HG03378 (cell line): ENCODE results near the gene CMYA5.
A peak's percentile ranks its signal among the peaks of the same experiment; 100 is the strongest.
"Not testable (repeated sequence)": the region's sequence is repeated elsewhere in the genome, so short reads cannot be mapped to it uniquely, and the experiment has no call there.

Experiments used
- ATAC-seq: cut with Tn5 transposase; IDR thresholded peaks from one replicate; pipeline ENCODE4 v1.9.1; 2021; ENCODE audit warnings: mild to moderate bottlenecking, moderate library complexity; ENCODE audit not compliant: unreplicated experiment

CMYA5 gene

DNA sequence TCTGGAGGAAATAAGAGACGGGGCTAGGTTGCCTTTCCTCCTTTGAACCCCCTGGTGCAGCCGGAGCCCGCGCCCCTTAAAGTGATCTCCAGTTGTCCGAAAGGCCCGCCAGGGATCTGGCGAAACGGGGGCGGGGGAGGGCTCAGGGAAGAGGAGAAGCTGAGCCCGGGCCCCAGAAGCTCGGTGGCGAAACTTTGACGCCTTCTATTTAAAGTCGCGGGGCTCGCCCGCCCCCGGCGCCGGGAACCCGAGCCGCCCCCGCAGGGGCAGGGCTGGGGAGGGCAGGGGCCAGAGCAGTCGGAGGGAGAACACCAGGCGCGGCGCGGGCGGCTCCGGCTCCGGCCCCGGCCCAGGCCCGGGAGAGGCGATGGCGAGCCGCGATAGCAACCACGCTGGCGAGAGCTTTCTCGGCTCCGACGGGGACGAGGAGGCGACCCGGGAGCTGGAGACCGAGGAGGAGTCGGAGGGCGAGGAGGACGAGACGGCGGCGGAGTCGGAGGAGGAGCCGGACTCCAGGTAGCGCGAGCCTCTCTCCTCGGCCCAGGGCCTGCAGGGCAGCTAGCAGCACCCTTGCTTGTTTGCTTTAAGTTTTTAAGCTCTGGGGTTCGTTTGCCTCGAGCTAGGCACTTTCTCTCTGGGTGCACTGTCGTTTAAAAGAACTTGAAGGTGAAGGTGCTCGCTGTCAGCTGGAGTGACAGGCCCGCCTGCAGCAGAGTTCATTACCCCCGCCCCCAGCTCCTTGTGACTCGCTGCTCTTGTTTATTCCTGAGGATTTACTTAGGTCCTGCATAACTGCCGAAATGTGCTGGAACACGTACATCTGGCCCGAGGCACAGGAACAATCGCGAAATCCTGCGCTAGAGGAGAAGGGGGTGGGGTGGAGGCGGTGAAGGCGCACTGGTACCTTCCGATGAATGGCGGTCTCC, at the start of gene CMYA5:
TSS of gene CMYA5 (plus strand) at position 296 of the 926 bp plus-strand sequence. CDS start at position 368, 72 bp downstream.
- no peak for ATAC-seq

DNA sequence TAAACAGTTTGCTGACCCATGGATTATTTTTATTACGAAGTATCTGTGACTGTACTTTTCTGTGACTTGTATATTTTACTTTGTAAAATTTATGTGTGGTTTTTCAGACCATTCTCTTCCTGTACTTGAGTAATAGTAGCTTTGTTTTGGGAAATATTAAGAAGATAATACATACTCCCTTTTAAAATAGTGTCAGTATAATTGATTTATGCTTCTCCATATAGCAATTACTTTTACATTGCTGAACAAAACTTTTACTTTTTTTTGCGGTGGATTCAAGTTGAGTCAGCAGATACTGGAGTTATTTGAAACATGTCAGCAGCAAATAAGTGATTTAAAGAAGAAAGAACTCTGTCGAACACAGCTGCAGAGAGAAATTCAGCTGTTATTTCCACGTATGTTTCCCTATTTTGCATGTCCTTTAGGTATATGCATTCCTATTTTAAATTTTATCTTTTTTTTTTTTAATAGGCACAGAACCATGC, 49.0 kb upstream of the CMYA5 start:
- ATAC-seq: no peak

DNA sequence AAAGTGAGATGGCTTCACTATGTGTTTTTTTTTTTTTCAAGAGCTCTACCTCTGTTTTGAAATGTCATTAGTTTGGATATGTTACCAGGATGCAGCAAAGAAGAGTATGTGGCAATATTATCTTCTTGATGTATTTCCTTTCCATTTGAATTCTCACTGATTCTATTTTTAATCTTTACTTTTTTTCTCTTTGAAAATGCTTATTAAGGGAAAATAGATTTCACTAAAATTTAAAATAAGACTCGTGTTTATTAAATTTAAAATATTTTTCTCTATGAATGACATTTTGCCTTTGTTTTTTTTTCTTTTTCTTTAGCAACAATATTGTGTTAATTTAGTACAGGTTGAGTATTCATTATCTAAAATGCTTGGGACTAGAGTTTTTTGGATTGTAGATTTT, 48.2 kb upstream of the CMYA5 start:
- no peak for ATAC-seq

DNA sequence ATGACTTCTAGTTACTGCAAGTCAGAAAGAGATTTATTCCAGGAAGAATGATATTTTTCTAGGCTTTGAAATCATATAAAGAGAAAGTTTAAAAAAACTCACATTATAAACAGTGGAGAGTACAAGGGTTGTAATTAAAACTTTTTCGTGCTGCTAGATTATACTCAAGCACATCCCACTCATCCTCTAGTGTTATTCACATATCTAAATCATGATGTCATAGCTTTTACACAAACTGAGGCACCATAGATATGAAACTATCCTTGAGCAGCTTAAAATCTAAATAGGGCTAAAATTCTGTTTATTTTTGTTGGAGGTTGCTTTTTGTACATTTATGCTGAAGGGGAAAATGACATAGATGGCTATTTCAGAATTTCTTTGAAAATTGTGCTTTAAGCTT, 47.4 kb upstream of the CMYA5 start:
- no peak for ATAC-seq

DNA sequence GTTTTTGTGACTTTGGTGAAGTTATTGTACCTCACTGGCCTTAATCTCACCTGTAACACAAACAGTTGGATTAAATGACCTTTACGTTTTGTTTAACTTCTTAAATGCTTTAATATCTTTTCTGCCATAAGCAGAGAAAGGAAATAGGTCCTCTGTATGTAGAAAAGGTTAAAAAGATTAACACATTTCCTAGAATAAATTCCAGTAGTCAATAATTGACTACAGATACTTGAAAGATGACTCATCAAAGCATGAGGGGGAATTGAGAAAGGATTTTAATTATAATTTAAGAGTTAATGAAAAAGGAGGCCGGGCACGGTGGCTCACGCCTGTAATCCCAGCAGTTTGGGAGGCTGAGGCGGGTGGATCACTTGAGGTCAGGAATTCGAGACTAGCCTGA, 35.8 kb upstream of the CMYA5 start:
- no peak for ATAC-seq

DNA sequence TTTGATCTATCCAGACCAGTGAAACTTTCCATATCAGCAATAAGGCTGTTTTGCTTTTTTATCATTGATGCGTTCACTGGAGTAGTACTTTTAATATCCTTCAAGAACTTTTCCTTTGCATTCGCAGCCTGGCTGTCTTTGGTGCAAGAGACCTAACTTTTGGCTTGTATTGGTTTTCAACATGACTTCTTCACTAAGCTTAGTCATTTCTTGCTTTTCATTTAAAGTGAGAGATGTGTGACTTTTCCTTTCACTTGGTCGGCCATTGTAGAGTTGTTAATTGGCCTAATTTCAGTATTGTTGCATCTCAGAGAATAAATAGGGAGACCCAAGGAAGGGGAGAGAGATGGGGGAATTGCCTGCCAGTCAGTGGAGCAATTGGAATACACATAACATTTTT, 26.4 kb upstream of the CMYA5 start:
- ATAC-seq: no peak

DNA sequence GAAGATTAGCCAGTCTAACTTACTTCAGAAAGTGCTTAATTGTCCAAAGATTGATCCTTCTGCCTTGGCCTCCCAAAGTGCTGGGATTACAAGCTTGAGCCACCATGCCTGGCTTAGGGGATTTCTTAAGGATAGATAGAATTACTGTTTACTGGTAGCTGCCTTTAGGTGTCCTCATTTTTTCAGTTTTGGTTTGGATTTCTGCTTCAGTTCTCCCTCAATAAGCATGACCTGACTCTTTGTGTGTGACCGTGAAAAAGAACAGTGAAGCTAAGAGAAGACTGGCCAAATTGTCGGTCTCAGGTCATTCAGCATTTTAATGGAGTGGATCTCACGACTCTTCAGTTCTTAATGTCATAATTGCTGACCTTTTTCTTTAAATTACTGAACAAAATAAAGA, 22.9 kb upstream of the CMYA5 start:
- no peak for ATAC-seq

DNA sequence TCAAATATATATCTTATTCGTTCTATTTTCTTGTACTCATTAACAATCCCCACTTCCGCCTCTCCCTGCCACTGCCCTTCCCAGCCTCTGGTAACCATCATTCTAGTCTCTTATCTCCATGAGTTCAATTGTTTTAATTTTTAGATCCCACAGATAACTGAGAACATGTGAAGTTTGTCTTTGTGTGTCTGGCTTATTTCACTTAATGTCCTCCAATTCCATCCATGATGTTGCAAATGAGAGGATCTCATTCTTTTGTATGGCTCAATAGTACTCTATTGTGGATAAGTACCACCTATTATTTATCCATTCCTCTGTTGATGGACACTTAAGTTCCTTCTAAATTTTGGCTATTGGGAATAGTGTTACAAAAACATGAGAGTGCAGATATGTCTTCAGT, 17.2 kb upstream of the CMYA5 start:
- ATAC-seq: no peak

DNA sequence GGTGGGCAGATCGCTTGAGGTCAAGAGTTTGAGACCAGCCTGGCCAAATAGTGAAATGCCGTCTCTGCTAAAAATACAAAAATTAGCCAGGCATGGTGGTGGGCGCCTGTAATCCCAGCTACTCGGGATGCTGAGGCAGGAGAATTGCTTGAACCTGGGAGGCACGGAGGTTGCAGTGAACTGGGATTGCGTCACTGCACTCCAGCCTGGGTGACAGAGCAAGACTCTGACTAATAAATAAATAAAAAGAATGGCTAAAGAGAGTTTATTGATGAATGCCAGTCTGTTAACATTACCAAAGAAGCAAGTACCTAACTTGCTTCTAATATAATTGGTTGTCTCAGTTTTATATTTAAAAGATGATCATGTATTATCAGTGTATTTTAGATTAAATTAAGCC, 13.3 kb upstream of the CMYA5 start:
- ATAC-seq: not testable (repeated sequence)

DNA sequence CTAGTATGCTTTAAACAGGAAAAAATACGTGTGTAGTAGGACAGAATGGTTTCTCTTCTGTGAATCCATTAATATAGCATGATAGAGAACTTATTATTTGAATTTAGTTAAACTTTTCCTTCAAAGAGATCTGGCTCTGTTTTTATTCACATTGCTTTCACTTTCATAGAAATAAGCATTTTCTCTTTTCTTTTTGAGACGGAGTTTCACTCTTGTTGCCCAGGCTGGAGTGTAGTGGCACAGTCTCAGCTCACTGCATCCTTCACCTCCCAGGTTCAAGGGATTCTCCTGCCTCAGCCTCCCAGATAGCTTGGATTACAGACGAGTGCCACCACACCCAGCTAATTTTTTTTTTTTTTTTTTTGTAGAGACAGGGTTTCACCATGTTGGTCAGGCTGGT, 7.5 kb upstream of the CMYA5 start:
- not testable (repeated sequence) for ATAC-seq

DNA sequence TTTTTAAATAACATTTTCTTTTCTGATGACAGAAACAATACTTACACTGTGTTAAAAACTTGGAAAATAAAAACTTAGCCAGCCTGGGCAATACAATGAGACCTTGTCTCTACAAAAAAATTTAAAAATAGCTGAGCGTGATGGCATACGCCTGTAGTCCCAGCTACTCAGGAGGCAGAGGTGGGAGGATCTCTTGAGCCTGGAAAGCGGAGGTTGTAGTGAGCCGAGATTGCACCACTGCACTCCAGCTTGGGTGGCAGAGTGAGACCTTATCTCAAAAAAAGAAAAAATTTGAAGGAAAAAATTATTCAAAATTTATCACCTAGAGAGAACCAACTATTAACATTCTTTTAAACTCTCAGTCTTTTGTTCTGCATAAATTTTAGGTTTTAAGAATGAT, 4.9 kb upstream of the CMYA5 start:
- no peak for ATAC-seq

DNA sequence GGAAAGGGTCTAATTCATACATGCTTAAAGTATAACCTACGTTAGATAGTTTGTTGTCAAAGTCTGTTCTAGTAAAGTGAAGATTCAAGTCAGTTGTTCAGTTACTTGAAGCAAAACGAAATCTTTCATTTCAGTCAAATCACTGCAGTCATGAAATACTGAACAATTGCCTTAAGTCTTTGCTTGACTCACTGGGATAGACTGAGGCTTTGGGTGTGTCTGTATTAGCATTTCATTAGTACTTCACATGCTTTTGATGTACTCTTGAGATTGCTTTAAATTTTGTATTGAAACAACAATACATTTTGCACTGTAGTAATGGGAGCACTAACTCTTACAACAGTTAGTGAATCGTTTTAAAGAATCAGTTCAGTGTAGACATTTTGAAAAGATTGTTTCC, 4.0 kb upstream of the CMYA5 start:
- no peak for ATAC-seq

DNA sequence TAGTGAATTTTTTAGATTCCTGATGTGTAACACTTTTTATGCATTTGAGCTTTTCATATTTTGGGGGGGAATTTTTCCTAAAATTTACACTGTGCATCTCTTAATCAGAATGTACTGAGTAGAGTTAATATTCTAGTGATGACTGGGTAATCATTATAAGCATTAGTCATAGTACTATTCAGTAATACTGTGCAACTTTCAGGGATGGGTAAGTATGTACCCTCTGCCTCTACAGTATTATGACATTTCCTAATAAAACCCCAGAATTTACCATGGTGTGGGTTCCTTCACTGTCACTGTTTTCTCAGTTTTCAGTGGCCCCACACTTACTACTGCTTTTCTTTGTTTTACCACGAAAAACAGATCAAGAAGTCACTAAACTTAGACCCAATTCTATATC, 2.8 kb upstream of the CMYA5 start:
- ATAC-seq: no peak

DNA sequence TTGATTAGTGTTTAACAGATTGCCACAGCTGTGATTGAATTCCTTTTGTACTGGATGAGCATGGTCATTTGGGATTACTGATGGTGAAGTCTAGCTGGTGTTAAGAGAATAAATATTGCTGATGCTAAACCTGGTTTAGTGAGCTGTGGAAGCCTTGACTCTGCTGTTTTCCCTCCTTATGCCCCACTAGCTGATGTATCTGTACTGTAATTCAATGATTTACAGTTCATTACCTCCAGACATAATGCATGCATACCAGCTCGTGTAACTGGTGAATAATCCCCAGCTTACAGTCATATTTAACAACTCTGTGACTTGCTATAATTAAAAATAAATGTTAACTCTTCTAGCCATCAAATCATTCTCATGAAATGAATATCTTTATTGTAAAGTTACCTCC, 1.7 kb upstream of the CMYA5 start:
- ATAC-seq: no peak

DNA sequence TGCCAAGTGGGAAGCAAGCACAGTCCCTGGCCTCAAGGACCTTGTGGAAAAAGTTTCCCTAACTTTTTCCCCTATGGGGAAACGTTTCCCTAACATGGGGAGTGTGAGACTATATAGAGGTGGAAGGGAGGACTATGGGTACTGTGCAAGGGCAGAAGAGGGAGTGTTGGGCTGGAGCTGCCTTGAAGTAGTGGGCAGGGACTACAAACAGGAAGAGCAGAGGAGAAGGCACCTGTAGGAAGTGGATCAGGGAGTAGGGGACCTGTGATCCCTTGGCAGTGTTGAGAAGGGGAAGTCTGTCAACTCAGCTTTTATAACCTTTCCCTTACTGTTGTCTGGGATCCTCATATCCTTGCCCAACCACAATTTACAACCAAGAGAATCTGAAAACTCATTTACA, 1.4 kb downstream of the CMYA5 start:
- ATAC-seq: no peak

DNA sequence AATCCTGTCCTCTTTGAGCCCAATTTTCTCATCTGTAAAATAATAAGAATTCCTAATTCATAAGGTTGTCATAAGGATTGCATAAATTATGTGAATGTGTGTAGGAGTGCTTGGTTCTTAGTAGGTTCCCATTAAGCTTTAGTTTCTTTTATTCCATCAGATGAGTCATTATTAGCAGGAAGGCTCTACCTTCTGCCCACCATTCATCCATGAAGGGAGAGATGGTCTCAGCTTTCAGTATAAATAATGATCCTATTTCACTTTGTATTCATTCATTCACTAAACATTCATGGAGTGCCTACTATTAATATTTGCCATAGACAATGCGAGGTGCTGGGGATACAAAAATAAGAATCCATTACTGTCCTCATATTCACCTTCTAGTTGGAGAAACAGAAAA, 3.0 kb downstream of the CMYA5 start:
- ATAC-seq: no peak

DNA sequence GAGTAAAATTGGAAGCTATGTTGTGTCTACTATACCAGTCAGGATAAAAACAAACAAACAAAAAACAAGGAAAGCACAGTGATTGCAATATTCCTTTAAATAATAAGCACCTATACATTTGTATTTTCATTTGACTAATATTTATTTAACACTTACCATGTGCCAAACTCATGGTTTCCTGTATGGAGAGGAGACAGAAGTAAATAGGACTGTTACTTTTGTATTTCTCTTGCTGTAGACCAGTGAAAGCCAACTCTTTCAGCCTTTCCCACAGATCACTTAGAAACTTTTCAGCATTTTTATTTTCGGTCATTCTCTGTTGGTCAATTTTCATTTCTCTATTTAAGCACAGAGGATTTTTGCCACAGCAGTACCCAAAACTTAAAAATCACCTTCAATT, 4.5 kb downstream of the CMYA5 start:
- ATAC-seq: no peak

DNA sequence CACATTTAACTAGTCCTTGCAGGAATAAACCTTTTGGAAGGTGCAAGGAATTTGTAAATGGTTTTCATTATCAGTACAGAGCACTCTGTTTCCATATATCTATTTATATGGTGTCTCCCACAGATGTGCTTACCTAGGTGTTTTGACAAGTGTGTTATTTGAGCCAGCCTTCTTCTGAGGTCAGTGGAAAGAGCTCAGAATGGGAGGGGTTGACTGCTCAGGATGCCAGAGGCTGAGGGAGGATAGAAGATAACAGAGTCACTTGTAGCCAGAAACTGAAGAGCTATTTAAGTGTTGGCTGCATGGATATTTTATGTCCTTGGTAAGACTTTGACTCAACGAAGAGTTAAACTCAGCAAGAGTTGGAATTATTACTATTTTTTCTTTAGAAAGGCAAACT, 5.0 kb downstream of the CMYA5 start:
- no peak for ATAC-seq

DNA sequence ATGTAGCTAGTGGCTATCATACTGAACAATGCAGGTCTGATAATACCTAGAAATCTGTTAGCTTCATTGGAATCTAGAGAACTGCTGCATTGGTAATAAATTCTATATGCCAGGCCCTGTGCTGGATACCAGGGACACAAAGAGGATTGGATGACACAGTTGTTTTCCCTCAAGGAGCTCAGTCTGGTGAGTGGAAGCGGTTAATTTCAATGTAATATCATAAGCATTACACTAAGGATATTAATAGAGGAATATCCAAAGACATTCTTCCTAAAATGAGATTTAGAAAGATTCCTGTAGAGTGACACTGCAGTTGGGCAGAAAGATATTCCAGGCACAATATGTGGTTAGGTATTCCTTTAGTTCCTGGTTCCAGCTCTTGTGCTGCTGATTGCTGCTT, 5.9 kb downstream of the CMYA5 start:
- ATAC-seq: no peak

DNA sequence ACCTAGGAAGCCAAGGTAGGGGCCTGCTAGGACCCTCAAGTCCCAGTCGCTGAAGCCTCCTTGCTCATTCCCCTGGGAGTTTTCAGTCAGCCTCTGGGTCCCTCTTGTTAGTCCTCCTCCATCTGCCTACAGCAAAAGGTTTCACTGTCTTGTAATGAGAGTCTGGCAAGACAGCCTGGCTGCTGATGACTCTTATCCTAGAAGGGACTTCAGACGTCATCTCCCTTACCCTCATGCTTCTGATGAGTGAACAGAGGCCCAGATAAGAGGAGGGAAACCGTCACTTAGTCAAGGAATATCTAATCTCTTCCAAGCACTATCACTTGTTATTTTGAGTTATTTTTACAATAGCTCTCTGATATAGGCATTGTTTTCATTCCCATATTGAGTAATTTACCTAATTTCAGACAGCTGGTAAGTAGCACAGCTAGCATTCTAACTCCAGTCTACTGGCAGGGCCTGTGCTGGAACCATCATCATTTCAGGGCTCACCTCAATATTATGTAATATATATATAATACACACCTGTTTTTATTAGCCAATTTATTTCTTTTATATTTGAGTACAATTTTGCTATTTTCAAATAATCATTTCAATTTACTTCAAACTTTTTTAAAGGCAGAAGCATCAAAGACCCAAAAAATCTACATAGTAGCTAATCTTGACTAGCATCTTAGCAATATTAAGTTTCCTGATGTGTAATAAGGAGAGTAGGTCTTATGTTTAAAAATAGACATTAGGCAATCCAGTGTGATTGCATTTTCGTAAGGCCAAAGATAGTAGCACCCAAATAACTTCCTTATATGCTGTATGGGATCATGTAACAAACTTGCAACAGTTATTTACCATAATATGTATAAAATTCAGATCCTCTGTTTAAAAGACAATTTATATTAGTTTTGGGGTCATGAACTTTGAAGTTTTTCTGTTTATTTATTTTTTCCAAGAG, 7.9 kb downstream of the CMYA5 start:
- ATAC-seq: no peak

DNA sequence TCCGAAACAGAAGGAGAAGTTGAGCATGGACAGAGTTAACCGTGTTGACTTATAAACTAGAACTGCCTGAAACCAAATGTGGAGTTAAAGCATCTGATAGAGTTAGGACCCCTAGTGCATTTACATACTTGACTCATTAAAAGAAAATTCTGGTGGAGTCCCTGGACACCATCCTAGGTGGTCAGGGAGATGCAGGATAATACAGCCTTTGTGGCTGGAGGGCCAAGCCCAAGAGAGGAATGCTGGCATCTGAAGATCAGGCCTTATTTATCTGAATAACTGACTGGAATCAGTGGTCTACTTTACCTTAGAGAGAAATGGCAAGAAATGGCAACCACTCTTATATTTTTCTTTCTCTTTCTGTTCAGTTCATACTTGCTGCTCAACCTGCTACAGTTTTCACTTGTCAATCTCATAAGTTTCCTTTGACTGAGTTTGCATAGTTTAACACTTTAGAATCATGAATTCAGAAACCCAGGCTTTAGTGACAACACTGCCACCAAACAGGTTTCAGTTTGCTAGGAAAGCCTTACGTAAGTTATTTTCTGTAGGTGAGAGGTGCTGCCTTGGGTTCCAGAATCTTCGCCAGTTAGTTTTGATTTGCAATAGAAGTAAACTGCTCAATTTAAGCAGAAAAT, 10.2 kb downstream of the CMYA5 start:
- ATAC-seq: peak; percentile 62
